ENCODE results near the gene JUNB.

GRCh38 chr19:12797141-12797587 lies 5.9 kb downstream of the JUNB start:
- TF ChIP-seq POLR2A (IDR thresholded peaks at IDR 0.05; ENCODE audit: low read depth, low read length): no peak
- TF ChIP-seq POLR2AphosphoS5 (IDR thresholded peaks at IDR 0.05; ENCODE audit: low read depth, low read length): no peak
